IMR-90 (cell line): Measurements from ENCODE around the gene LAMA2. TPM values are rescaled to one million over a fixed set of nuclear protein-coding genes. Genes with fewer than 3 reads are reported as not detected.

ENCODE experiments used
- ATAC-seq: fragments of 200-7000 bp; cut with Tn5 transposase; 2 replicates; pipeline ENCODE4 v1.9.1; 2020; ENCODE audit warnings: low read depth, mild to moderate bottlenecking, moderate library complexity
- BruUV-seq: library from RNA; stranded (reverse); fragments of 400-500 nt; replicated peaks from 2 replicates; lab custom pipeline; 2021; lab: Mats Ljungman, UMichigan
- CTCF ChIA-PET: fragments of 300-600 bp; formaldehyde crosslinking; extraction: SDS; loops from one replicate; lab custom pipeline; 2021; ENCODE audit warnings: antibody characterized with exemption; lab: Yijun Ruan, JAX
- POLR2A ChIA-PET: fragments of 300-600 bp; sonication (Branson Sonifier 250); formaldehyde crosslinking; loops from one replicate; lab custom pipeline; 2022; ENCODE audit warnings: antibody characterized with exemption; ENCODE audit not compliant: unreplicated experiment; lab: Charles Lee
- DNase-seq: peaks from one replicate; pipeline ENCODE4 v3.0.0; 2013
- H2AFZ ChIP-seq: replicated peaks from 2 replicates; pipeline ENCODE3; 2013; ENCODE audit warnings: low read length, mild to moderate bottlenecking; ENCODE audit not compliant: poor library complexity
- H2AK5ac ChIP-seq: 2 replicates; pipeline ENCODE4 v1.6.1; 2013; ENCODE audit warnings: low read depth, low read length, inconsistent platforms
- H2AK9ac ChIP-seq: replicated peaks from 2 replicates; pipeline ENCODE3; 2013; ENCODE audit warnings: mild to moderate bottlenecking, low read depth, low read length, moderate library complexity; ENCODE audit not compliant: poor library complexity
- H2BK120ac ChIP-seq: 2 replicates; pipeline ENCODE4 v1.6.1; 2013; ENCODE audit warnings: low read depth, low read length, inconsistent platforms
- H2BK15ac ChIP-seq: 3 replicates; pipeline ENCODE4 v1.6.1; 2013; ENCODE audit warnings: low read depth, low read length, inconsistent platforms
- H2BK20ac ChIP-seq: 2 replicates; pipeline ENCODE4 v1.6.1; 2013; ENCODE audit warnings: low read depth, mild to moderate bottlenecking, inconsistent platforms, low read length, moderate library complexity
- H2BK5ac ChIP-seq: 2 replicates; pipeline ENCODE4 v1.6.1; 2013; ENCODE audit warnings: mild to moderate bottlenecking, low read depth, low read length, inconsistent platforms; ENCODE audit not compliant: poor library complexity, severe bottlenecking
- H3K14ac ChIP-seq: replicated peaks from 2 replicates; pipeline ENCODE4 v1.6.1; 2013; ENCODE audit warnings: low read depth, low read length, inconsistent platforms
- H3K18ac ChIP-seq: 2 replicates; pipeline ENCODE4 v1.6.1; 2013; ENCODE audit warnings: low read depth, low read length, control low read depth
- H3K23ac ChIP-seq: 2 replicates; pipeline ENCODE4 v1.6.1; 2013; ENCODE audit warnings: low read depth, low read length, inconsistent platforms
- H3K27ac ChIP-seq: 2 replicates; pipeline ENCODE4 v1.5.1; 2013; ENCODE audit warnings: mild to moderate bottlenecking, control low read depth, low read length; ENCODE audit not compliant: insufficient read depth
- H3K27me3 ChIP-seq: 2 replicates; pipeline ENCODE4 v1.6.1; 2013; ENCODE audit warnings: low read length; ENCODE audit not compliant: control insufficient read depth, insufficient read depth
- H3K36me3 ChIP-seq: 2 replicates; pipeline ENCODE4 v1.6.1; 2013; ENCODE audit warnings: low read length, mixed read lengths; ENCODE audit not compliant: control insufficient read depth, insufficient read depth
- H3K4ac ChIP-seq: 2 replicates; pipeline ENCODE4 v1.6.1; 2013; ENCODE audit warnings: low read depth, low read length, inconsistent platforms
- H3K4me1 ChIP-seq: 2 replicates; pipeline ENCODE4 v1.6.1; 2013; ENCODE audit warnings: low read length, mixed read lengths; ENCODE audit not compliant: control insufficient read depth, insufficient read depth
- H3K4me2 ChIP-seq: 2 replicates; pipeline ENCODE4 v1.6.1; 2013; ENCODE audit warnings: low read depth, mild to moderate bottlenecking, control low read depth, low read length, moderate library complexity
- H3K4me3 ChIP-seq: 2 replicates; pipeline ENCODE4 v1.5.1; 2013; ENCODE audit warnings: low read depth, mild to moderate bottlenecking, control low read depth, low read length, moderate library complexity; ENCODE audit not compliant: insufficient read depth
- H3K56ac ChIP-seq: 2 replicates; pipeline ENCODE4 v1.6.1; 2013; ENCODE audit warnings: low read length, inconsistent platforms; ENCODE audit not compliant: insufficient read depth; ENCODE audit errors: extremely low read depth
- H3K79me1 ChIP-seq, 2 experiments: 2 replicates each; pipeline ENCODE4 v1.6.1; 2013; ENCODE audit warnings: low read length in 2 of 2, inconsistent platforms in 1 of 2, low read depth in 1 of 2
- H3K9ac ChIP-seq: 2 replicates; pipeline ENCODE4 v1.6.1; 2013; ENCODE audit warnings: low read depth, low read length, control low read depth
- H3K9me1 ChIP-seq: 2 replicates; pipeline ENCODE4 v1.6.1; 2013; ENCODE audit warnings: low read length, inconsistent platforms; ENCODE audit not compliant: insufficient read depth
- H3K9me3 ChIP-seq: 2 replicates; pipeline ENCODE4 v1.6.1; 2013; ENCODE audit warnings: low read length; ENCODE audit not compliant: control insufficient read depth, insufficient read depth
- H4K20me1 ChIP-seq: 2 replicates; pipeline ENCODE4 v1.6.1; 2013; ENCODE audit warnings: low read length, inconsistent platforms; ENCODE audit not compliant: insufficient read depth
- H4K5ac ChIP-seq: 2 replicates; pipeline ENCODE4 v1.6.1; 2013; ENCODE audit warnings: mild to moderate bottlenecking, low read depth, low read length, control low read depth
- H4K8ac ChIP-seq, 2 experiments: 2 replicates each; pipeline ENCODE4 v1.6.1; 2013; ENCODE audit warnings: low read depth in 2 of 2, low read length in 2 of 2, control low read depth in 1 of 2, inconsistent platforms in 1 of 2
- H4K91ac ChIP-seq: 2 replicates; pipeline ENCODE4 v1.6.1; 2013; ENCODE audit warnings: low read depth, low read length, inconsistent platforms; ENCODE audit not compliant: insufficient read depth
- BHLHE40 ChIP-seq: fragments of 150-350 bp; IDR thresholded peaks from 2 replicates; pipeline ENCODE4 v1.6.1; 2016; ENCODE audit warnings: mild to moderate bottlenecking, low read depth, low read length
- CEBPB ChIP-seq: IDR thresholded peaks from 2 replicates; pipeline ENCODE4 v1.6.1; 2012; ENCODE audit warnings: low read depth, low read length, improper control_type of control experiment
- CHD1 ChIP-seq: IDR thresholded peaks from 2 replicates; pipeline ENCODE4 v1.6.1; 2012; ENCODE audit warnings: low read depth, low read length, improper control_type of control experiment
- FOS ChIP-seq: fragments of 150-350 bp; IDR thresholded peaks from 2 replicates; pipeline ENCODE4 v1.6.1; 2016; ENCODE audit warnings: low read depth, low read length
- MXI1 ChIP-seq: IDR thresholded peaks from 2 replicates; pipeline ENCODE4 v1.6.1; 2012; ENCODE audit warnings: low read depth, mild to moderate bottlenecking, low read length, moderate library complexity, borderline replicate concordance
- NFE2L2 ChIP-seq: fragments of 150-350 bp; IDR thresholded peaks from 2 replicates; pipeline ENCODE4 v1.6.1; 2016; ENCODE audit warnings: low read depth, mild to moderate bottlenecking, low read length
- RAD21 ChIP-seq: IDR thresholded peaks from 2 replicates; pipeline ENCODE4 v1.6.1; 2012; ENCODE audit warnings: low read length, improper control_type of control experiment
- RFX5 ChIP-seq: IDR thresholded peaks from 2 replicates; pipeline ENCODE4 v1.8.0; 2012; ENCODE audit warnings: low read depth, mild to moderate bottlenecking, low read length, moderate library complexity
- whole genome bisulfite sequencing, 2 experiments: methylation state at CpG; one replicate each; pipeline versions ENCODE4 v1.1.5 to v1.1.7; 2013; ENCODE audit warnings: missing lambda C conversion rate in 2 of 2; ENCODE audit not compliant: insufficient read length in 1 of 2; ENCODE audit errors: extremely low coverage in 2 of 2; 5-methylcytosine and 5-hydroxymethylcytosine counted together
- dilution Hi-C: fragments of 300-500 bp; cut with HindIII; formaldehyde crosslinking; loops from one replicate; pipeline ENCODE4 v1.14.3; 2018; ENCODE audit warnings: low sequenced_read_pairs; ENCODE audit not compliant: unreplicated experiment
- in situ Hi-C: fragments of 300-500 bp; cut with MboI; formaldehyde crosslinking; loops from 3 replicates; pipeline ENCODE4 v1.14.3; 2019; ENCODE audit warnings: low sequenced_read_pairs, inconsistent platforms, mixed read lengths
- intact Hi-C: fragments of 100-400 bp; cut with micrococcal nuclease; formaldehyde crosslinking; loops from 2 replicates; pipeline ENCODE4 v1.10.0; 2022
- polyA plus RNA-seq, 3 experiments: library from polyadenylated mRNA; depleted of rRNA; stranded (reverse); fragments of >200 nt; gene quantifications; 2 replicates each; pipeline ENCODE4 v1.2.3, GENCODE V29; 2012; ENCODE audit warnings: low replicate concordance in 1 of 3
- total RNA-seq: library from RNA; depleted of rRNA; stranded (reverse); fragments of >200 nt; gene quantifications from 2 replicates; pipeline ENCODE4 v1.2.3, GENCODE V29; 2012
- TF ChIP-seq, protein P1 (sequence below): fragments of 150-350 bp; IDR thresholded peaks from 2 replicates; pipeline ENCODE4 v1.6.1; 2016; ENCODE audit warnings: low read depth, mild to moderate bottlenecking, low read length, moderate library complexity, borderline replicate concordance

LAMA2 gene
- total and polyA plus RNA-seq, 2 of the 4 experiments (the other 2 are of a cell fraction) = 9.9 to 13.3 TPM

DNA sequence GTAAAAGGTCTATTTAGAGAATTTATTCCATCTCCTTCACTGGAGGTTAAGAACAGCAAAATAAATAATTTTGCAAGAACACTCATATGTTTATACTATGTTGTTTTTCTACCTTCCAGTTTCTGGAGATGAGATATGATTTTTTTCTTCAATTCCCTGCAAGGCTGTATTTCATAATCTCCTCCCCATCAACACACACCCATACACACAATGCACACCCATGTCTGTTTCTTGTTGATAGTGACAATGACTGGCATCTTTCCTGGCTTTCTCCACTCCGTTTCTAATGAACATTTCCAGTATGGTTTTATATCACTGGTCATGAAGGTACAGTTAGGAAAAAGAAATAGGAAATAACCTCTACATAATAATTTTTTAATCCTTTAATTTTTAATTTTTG lies 624.9 kb downstream of the LAMA2 start:
- Histone ChIP-seq H3K4me2 (no peak overlapping the region), H3K4me3 (no peak overlapping the region), H2AK5ac (no peak overlapping the region), H4K8ac (no peak overlapping the region), H3K14ac (no peak overlapping the region), H4K20me1 (no peaks in the 10 kb centered on the region), H3K4ac (no peak overlapping the region), H2BK120ac (no peak overlapping the region), H3K18ac (no peak overlapping the region), H3K9me1 (no peaks in the 10 kb centered on the region), H3K9ac (no peak overlapping the region), H4K91ac (no peak overlapping the region), H3K36me3 (no peaks in the 10 kb centered on the region), H3K56ac (no peak overlapping the region), H2BK20ac (no peak overlapping the region), H3K9me3 (no peaks in the 10 kb centered on the region), H4K5ac (no peak overlapping the region), H3K4me1 (no peaks in the 10 kb centered on the region; the same call in 1 of the 2 replicates), H2BK5ac (no peak overlapping the region), H2BK15ac (no peak overlapping the region), H3K27me3 (no peaks in the 10 kb centered on the region), H2AFZ (no peak overlapping the region), H2AK9ac (no peak overlapping the region), H3K27ac (no peak overlapping the region), H3K23ac (no peak overlapping the region), H3K79me1 (no peaks in the 10 kb centered on the region)
- ChIA-PET POLR2A (no interaction called here), CTCF (no interaction called here)
- WGBS, 2 experiments = no CpG with 5 or more reads among the region's 1 CpG
- in situ Hi-C loops (no loop called here), intact Hi-C loops (no loop called here), dilution Hi-C loops (no loop called here)
- BruUV-seq = no TSS peak
- no peak for ATAC-seq
- TF ChIP-seq CHD1 (no peak), FOS (no peak), CEBPB (no peak), RAD21 (no peak), MXI1 (no peak), RFX5 (no peak), BHLHE40 (no peak), NFE2L2 (no peak)
- TF ChIP-seq, protein P1, sequence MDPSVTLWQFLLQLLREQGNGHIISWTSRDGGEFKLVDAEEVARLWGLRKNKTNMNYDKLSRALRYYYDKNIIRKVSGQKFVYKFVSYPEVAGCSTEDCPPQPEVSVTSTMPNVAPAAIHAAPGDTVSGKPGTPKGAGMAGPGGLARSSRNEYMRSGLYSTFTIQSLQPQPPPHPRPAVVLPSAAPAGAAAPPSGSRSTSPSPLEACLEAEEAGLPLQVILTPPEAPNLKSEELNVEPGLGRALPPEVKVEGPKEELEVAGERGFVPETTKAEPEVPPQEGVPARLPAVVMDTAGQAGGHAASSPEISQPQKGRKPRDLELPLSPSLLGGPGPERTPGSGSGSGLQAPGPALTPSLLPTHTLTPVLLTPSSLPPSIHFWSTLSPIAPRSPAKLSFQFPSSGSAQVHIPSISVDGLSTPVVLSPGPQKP = no peak
- no peak for DNase-seq
